ENCODE measurements around the gene MS4A15.
"Not testable (repeated sequence)": the region's sequence is repeated elsewhere in the genome, so short reads cannot be mapped to it uniquely, and the experiment has no call there.

MS4A15 gene

GRCh38 chr11:60756307-60757032 is at the start of gene MS4A15:
TSS of gene MS4A15 (plus strand) at chr11:60756867. CDS start at chr11:60763734, 6,867 bp downstream.
- no peak for DNase-seq

GRCh38 chr11:60706931-60707330 is 49.7 kb upstream of the MS4A15 start:
- DNase-seq, result no peak

GRCh38 chr11:60710482-60710881 is 46.2 kb upstream of the MS4A15 start:
- no peak for DNase-seq

GRCh38 chr11:60711276-60711675 is 45.4 kb upstream of the MS4A15 start:
- DNase-seq, result no peak

GRCh38 chr11:60713423-60713822 is 43.2 kb upstream of the MS4A15 start:
- DNase-seq, result not testable (repeated sequence)

- DNase-seq, result no peak
These were observed 38.7 kb upstream of the MS4A15 start for GRCh38 chr11:60717956-60718355.

GRCh38 chr11:60718524-60719316 is 37.9 kb upstream of the MS4A15 start:
- DNase-seq, result no peak

GRCh38 chr11:60719391-60719790 is 37.3 kb upstream of the MS4A15 start:
- DNase-seq, result no peak

GRCh38 chr11:60720460-60720859 is 36.2 kb upstream of the MS4A15 start:
- no peak for DNase-seq

- DNase-seq, result no peak
These were observed 32.2 kb upstream of the MS4A15 start, which contains the start of gene MS4A18 for GRCh38 chr11:60724420-60724819. TSS of gene MS4A18 (plus strand) at chr11:60724720.

GRCh38 chr11:60725592-60725991 is 31.1 kb upstream of the MS4A15 start:
- DNase-seq, result no peak

GRCh38 chr11:60731586-60731985 is 25.1 kb upstream of the MS4A15 start:
- DNase-seq, result no peak

GRCh38 chr11:60734279-60734678 is 22.4 kb upstream of the MS4A15 start:
- DNase-seq, result no peak

GRCh38 chr11:60739114-60739513 is 17.6 kb upstream of the MS4A15 start:
- no peak for DNase-seq

- DNase-seq, result no peak
These were observed 16.1 kb upstream of the MS4A15 start for GRCh38 chr11:60740573-60740972.

- DNase-seq, result no peak
These were observed 15.2 kb upstream of the MS4A15 start for GRCh38 chr11:60741421-60741820.

- no peak for DNase-seq
These were observed 13.6 kb upstream of the MS4A15 start for GRCh38 chr11:60743058-60743457.

GRCh38 chr11:60744114-60744513 is 12.6 kb upstream of the MS4A15 start:
- no peak for DNase-seq

GRCh38 chr11:60747359-60747873 is 9.3 kb upstream of the MS4A15 start:
- no peak for DNase-seq

GRCh38 chr11:60748225-60748624 is 8.4 kb upstream of the MS4A15 start:
- no peak for DNase-seq

- no peak for DNase-seq
These were observed 7.8 kb upstream of the MS4A15 start for GRCh38 chr11:60748821-60749220.

GRCh38 chr11:60750911-60751310 is 5.8 kb upstream of the MS4A15 start:
- no peak for DNase-seq

- no peak for DNase-seq
These were observed 3.4 kb upstream of the MS4A15 start for GRCh38 chr11:60753309-60753708.

- DNase-seq, result no peak
These were observed 1.8 kb upstream of the MS4A15 start for GRCh38 chr11:60754887-60755286.

All from GF-D8 (cell line).